NCI-H345 treated with DMSO at 0.1 percent for 48 hours (cell line): ENCODE results near the gene COLEC12.
"Not testable (repeated sequence)": the region's sequence is repeated elsewhere in the genome, so short reads cannot be mapped to it uniquely, and the experiment has no call there.

Source experiments
- DNase-seq: peaks from one replicate; lab custom pipeline; 2025; ENCODE audit not compliant: unreplicated experiment; lab: John Stamatoyannopoulos, UW

Gene COLEC12

GRCh38 chr18:293536-293935 lies 207.0 kb downstream of the COLEC12 start:
- DNase-seq: no peak

GRCh38 chr18:292271-292670 lies 208.2 kb downstream of the COLEC12 start:
- DNase-seq: no peak

- DNase-seq: not testable (repeated sequence)
Measured at GRCh38 chr18:289970-290369, 210.5 kb downstream of the COLEC12 start.

GRCh38 chr18:289026-289425 lies 211.5 kb downstream of the COLEC12 start:
- no peak for DNase-seq

- DNase-seq: peak; percentile 17
Measured at GRCh38 chr18:286515-287310, 213.8 kb downstream of the COLEC12 start.

GRCh38 chr18:285817-286216 lies 214.7 kb downstream of the COLEC12 start:
- DNase-seq: no peak

GRCh38 chr18:275486-275885 lies 225.0 kb downstream of the COLEC12 start:
- no peak for DNase-seq

- peak; percentile 43 for DNase-seq
Measured at GRCh38 chr18:274313-274712, 226.2 kb downstream of the COLEC12 start.

GRCh38 chr18:273525-273924 lies 227.0 kb downstream of the COLEC12 start:
- DNase-seq: no peak

GRCh38 chr18:272650-273049 lies 227.9 kb downstream of the COLEC12 start:
- DNase-seq: no peak

- DNase-seq: no peak
Measured at GRCh38 chr18:269480-270095, 230.9 kb downstream of the COLEC12 start.

GRCh38 chr18:267688-268552 lies 232.6 kb downstream of the COLEC12 start, which contains the start of gene THOC1:
Gene THOC1 (minus strand): TSS chr18:268047. CDS start chr18:268019, 28 bp downstream.
- peak; percentile 85 for DNase-seq

GRCh38 chr18:267380-267687 lies 233.2 kb downstream of the COLEC12 start:
- no peak for DNase-seq
